ENCODE measurements around the gene DNAH8. TPM values are rescaled to one million over a fixed set of nuclear protein-coding genes. Genes with fewer than 3 reads are reported as not detected.
A peak's percentile ranks its signal among the peaks of the same experiment; 100 is the strongest.

DNAH8 gene
- 0.05 and 0.39 TPM in 2 replicates for total RNA-seq
- long read RNA-seq, result 0 reads

GRCh38 chr6:38715016-38715689, at the start of gene DNAH8:
DNAH8 (plus strand) TSS chr6:38715311; CDS start chr6:38722810, 7,499 bp downstream.
- Mint-ChIP-seq H3K4me1 (no peaks in the 10 kb centered on the region), H3K36me3 (ENCODE audit: low read depth) (peaks cover under 1% of the 10 kb centered on the region), H3K27me3 (ENCODE audit: low read depth) (peaks cover 3% of the 10 kb centered on the region), H3K27ac (ENCODE audit: unreplicated experiment) (no peak within 1 kb of the TSS), H3K4me3 (no peak within 1 kb of the TSS), H3K9me3 (peaks cover 4% of the 10 kb centered on the region)
- no peak for TF ChIP-seq CTCF (conservative IDR thresholded peaks at IDR 0.05)
- no peak for DNase-seq (ENCODE audit: low read depth, low spot score)

- peak; percentile 79 for TF ChIP-seq CTCF (conservative IDR thresholded peaks at IDR 0.05)
- DNase-seq (ENCODE audit: low read depth, low spot score), result peak; percentile 11
- Mint-ChIP-seq H3K27ac (ENCODE audit: unreplicated experiment) (no peak overlapping the region), H3K4me3 (no peak overlapping the region), H3K27me3 (ENCODE audit: low read depth) (no peaks in the 10 kb centered on the region), H3K4me1 (no peaks in the 10 kb centered on the region), H3K36me3 (ENCODE audit: low read depth) (peaks cover 15% of the 10 kb centered on the region), H3K9me3 (no peaks in the 10 kb centered on the region)
Observed at GRCh38 chr6:38671885-38672467, 43.1 kb upstream of the DNAH8 start.

- H3K27me3 Mint-ChIP-seq (ENCODE audit: low read depth), result no peaks in the 10 kb centered on the region
- H3K36me3 Mint-ChIP-seq (ENCODE audit: low read depth), result peaks cover 20% of the 10 kb centered on the region
- no peaks in the 10 kb centered on the region for H3K9me3 Mint-ChIP-seq
- no peak for DNase-seq (ENCODE audit: low read depth, low spot score)
- no peak overlapping the region for H3K4me3 Mint-ChIP-seq
- H3K27ac Mint-ChIP-seq (ENCODE audit: unreplicated experiment), result no peak overlapping the region
- TF ChIP-seq CTCF (conservative IDR thresholded peaks at IDR 0.05), result no peak
- no peaks in the 10 kb centered on the region for H3K4me1 Mint-ChIP-seq
Observed at GRCh38 chr6:38673397-38674165, 41.5 kb upstream of the DNAH8 start.

GRCh38 chr6:38676236-38676973, 38.7 kb upstream of the DNAH8 start:
- Mint-ChIP-seq H3K27me3 (ENCODE audit: low read depth) (no peaks in the 10 kb centered on the region), H3K4me1 (no peaks in the 10 kb centered on the region)

More at GRCh38 chr6:38676236-38676973, 38.7 kb upstream of the DNAH8 start:
- H3K4me3 Mint-ChIP-seq, result no peak overlapping the region
- no peak for TF ChIP-seq CTCF (conservative IDR thresholded peaks at IDR 0.05)
- no peak for DNase-seq (ENCODE audit: low read depth, low spot score)
- no peak overlapping the region for H3K27ac Mint-ChIP-seq (ENCODE audit: unreplicated experiment)
- H3K36me3 Mint-ChIP-seq (ENCODE audit: low read depth), result peaks cover 23% of the 10 kb centered on the region
- no peaks in the 10 kb centered on the region for H3K9me3 Mint-ChIP-seq
